A673 (cell line): ENCODE measurements around the gene CYYR1. TPM values are rescaled to one million over a fixed set of nuclear protein-coding genes. Genes with fewer than 3 reads are reported as not detected.
A peak's percentile ranks its signal among the peaks of the same experiment; 100 is the strongest.

Source experiments
- BruUV-seq: library from RNA; stranded (reverse); fragments of 400-500 nt; replicated peaks from 2 replicates; lab custom pipeline; 2021; lab: Mats Ljungman, UMichigan
- CTCF ChIA-PET: fragments of 300-600 bp; sonication (Branson Sonifier 250); formaldehyde crosslinking; loops from one replicate; lab custom pipeline; 2022; ENCODE audit warnings: antibody characterized with exemption; lab: Charles Lee
- POLR2A ChIA-PET: fragments of 300-600 bp; sonication (Branson Sonifier 250); formaldehyde crosslinking; loops from one replicate; lab custom pipeline; 2022; ENCODE audit warnings: antibody characterized with exemption; ENCODE audit not compliant: low non-redundant PET; lab: Charles Lee
- DNase-seq: peaks from one replicate; pipeline ENCODE4 v3.0.0-alpha.2; 2015; ENCODE audit warnings: low spot score
- H3K27ac ChIP-seq: fragments of 200-600 bp; sonication (generic); 2 replicates; pipeline ENCODE4 v1.5.1; 2016; ENCODE audit warnings: mixed run types, low read depth, mild to moderate bottlenecking, mixed read lengths, antibody characterized with exemption, low read length; ENCODE audit not compliant: poor library complexity, severe bottlenecking
- H3K27me3 ChIP-seq: fragments of 200-600 bp; sonication (generic); replicated peaks from 2 replicates; pipeline ENCODE4 v1.6.1; 2017; ENCODE audit warnings: mixed run types, low read depth, mild to moderate bottlenecking, mixed read lengths, antibody characterized with exemption, low read length; ENCODE audit not compliant: insufficient read depth, poor library complexity
- H3K36me3 ChIP-seq: fragments of 200-600 bp; sonication (generic); 2 replicates; pipeline ENCODE4 v1.6.1; 2016; ENCODE audit warnings: mixed run types, mild to moderate bottlenecking, mixed read lengths, antibody characterized with exemption, low read length; ENCODE audit not compliant: insufficient read depth, poor library complexity, severe bottlenecking
- H3K4me1 ChIP-seq: fragments of 200-600 bp; sonication (generic); 2 replicates; pipeline ENCODE4 v1.6.1; 2017; ENCODE audit warnings: mixed run types, mild to moderate bottlenecking, mixed read lengths, antibody characterized with exemption, low read length; ENCODE audit not compliant: insufficient read depth, poor library complexity, severe bottlenecking
- H3K4me3 ChIP-seq: fragments of 200-600 bp; sonication (generic); 2 replicates; pipeline ENCODE4 v1.5.1; 2016; ENCODE audit warnings: low read depth, mixed run types, mild to moderate bottlenecking, mixed read lengths, low read length; ENCODE audit not compliant: poor library complexity, severe bottlenecking
- H3K9me3 ChIP-seq: fragments of 200-600 bp; sonication (generic); 2 replicates; pipeline ENCODE4 v1.6.1; 2016; ENCODE audit warnings: mixed run types, low read depth, mild to moderate bottlenecking, mixed read lengths, antibody characterized with exemption, low read length; ENCODE audit not compliant: poor library complexity, severe bottlenecking
- CTCF ChIP-seq: fragments of 300-800, 200-600 bp; sonication (generic); conservative IDR thresholded peaks from 2 replicates; pipeline ENCODE4 v1.5.1; 2017; ENCODE audit warnings: low read depth, mild to moderate bottlenecking, antibody characterized with exemption, low read length, moderate library complexity, mixed read lengths
- EZH2 ChIP-seq: fragments of 200-600 bp; sonication (generic); IDR thresholded peaks from 2 replicates; pipeline ENCODE4 v1.6.1; 2017; ENCODE audit warnings: borderline replicate concordance, low read depth, mild to moderate bottlenecking, mixed read lengths, antibody characterized with exemption, low read length; ENCODE audit not compliant: poor library complexity, severe bottlenecking
- intact Hi-C: fragments of 100-400 bp; cut with micrococcal nuclease; formaldehyde crosslinking; loops from one replicate; pipeline ENCODE4 v1.10.0; 2022; ENCODE audit not compliant: unreplicated experiment
- total RNA-seq: library from RNA; stranded (reverse); gene quantifications from 2 replicates; pipeline ENCODE4 v1.2.3, GENCODE V29; 2021

The CYYR1 gene
- total RNA-seq, 1 experiment from 2014 or later, result 96.4 TPM

GRCh38 chr21:26560612-26561011 is 12.5 kb downstream of the CYYR1 start:
- Histone ChIP-seq H3K27ac (no peak overlapping the region), H3K9me3 (no peaks in the 10 kb centered on the region), H3K36me3 (peaks cover 46% of the 10 kb centered on the region), H3K27me3 (no peaks in the 10 kb centered on the region), H3K4me1 (peaks cover 28% of the 10 kb centered on the region), H3K4me3 (no peak overlapping the region)
- no peak for DNase-seq
- ChIA-PET CTCF (no interaction called here), POLR2A (no interaction called here)
- no TSS peak for BruUV-seq
- intact Hi-C loops, result no loop called here
- TF ChIP-seq EZH2 (no peak), CTCF (no peak)

GRCh38 chr21:26559099-26559498 is 14.0 kb downstream of the CYYR1 start:
- H3K4me1 ChIP-seq, result peaks cover 32% of the 10 kb centered on the region
- H3K9me3 ChIP-seq, result no peaks in the 10 kb centered on the region
- no peaks in the 10 kb centered on the region for H3K27me3 ChIP-seq
- BruUV-seq, result no TSS peak
- no peak for DNase-seq
- TF ChIP-seq CTCF (no peak), EZH2 (no peak)
- H3K4me3 ChIP-seq, result no peak overlapping the region
- ChIA-PET POLR2A (no interaction called here), CTCF (no interaction called here)
- no peak overlapping the region for H3K27ac ChIP-seq
- peaks cover 39% of the 10 kb centered on the region for H3K36me3 ChIP-seq
- intact Hi-C loops, result loop anchor here (10.0 kb wide), 1 partner anchor 674 kb away; no protein-coding TSS in a partner anchor

GRCh38 chr21:26557106-26557505 is 16.0 kb downstream of the CYYR1 start:
- ChIA-PET POLR2A (interaction anchor here (0.5 to 0.7 kb wide), 2 partner anchors 94 to 154 kb away, joined by 3 to 7 read pairs; no protein-coding TSS in a partner anchor), CTCF (no interaction called here)
- H3K4me1 ChIP-seq, result peaks cover 38% of the 10 kb centered on the region
- no peak overlapping the region for H3K4me3 ChIP-seq
- BruUV-seq, result no TSS peak
- no peaks in the 10 kb centered on the region for H3K9me3 ChIP-seq
- peak; percentile 56 for DNase-seq
- H3K36me3 ChIP-seq, result peaks cover 34% of the 10 kb centered on the region
- H3K27ac ChIP-seq, result no peak overlapping the region
- no peaks in the 10 kb centered on the region for H3K27me3 ChIP-seq
- intact Hi-C loops, result loop anchor here (10.0 kb wide), 1 partner anchor 672 kb away; no protein-coding TSS in a partner anchor
- TF ChIP-seq EZH2, result no peak
- TF ChIP-seq CTCF, result no peak
